Tibial nerve (tissue), 3 donors: Measurements from ENCODE around the gene ZBED4.

ENCODE experiments used
- POLR2A ChIP-seq, 2 donors: fragments of 450-650 bp; IDR thresholded peaks; one replicate each; pipeline ENCODE4 v1.6.1; 2017; ENCODE audit warnings: antibody characterized with exemption in 2 of 2, mild to moderate bottlenecking in 2 of 2, moderate library complexity in 2 of 2
- TF ChIP-seq, protein P1 (sequence below), 5 experiments: fragments of 200-600 bp in 3 of 5; fragments of 450-650 bp in 2 of 5; sonication (generic) in 3 of 5; IDR thresholded peaks; one replicate each; pipeline ENCODE4 v1.5.1; 2016 to 2019; ENCODE audit warnings: antibody characterized with exemption in 5 of 5, mild to moderate bottlenecking in 3 of 5, moderate library complexity in 2 of 5

DNA sequence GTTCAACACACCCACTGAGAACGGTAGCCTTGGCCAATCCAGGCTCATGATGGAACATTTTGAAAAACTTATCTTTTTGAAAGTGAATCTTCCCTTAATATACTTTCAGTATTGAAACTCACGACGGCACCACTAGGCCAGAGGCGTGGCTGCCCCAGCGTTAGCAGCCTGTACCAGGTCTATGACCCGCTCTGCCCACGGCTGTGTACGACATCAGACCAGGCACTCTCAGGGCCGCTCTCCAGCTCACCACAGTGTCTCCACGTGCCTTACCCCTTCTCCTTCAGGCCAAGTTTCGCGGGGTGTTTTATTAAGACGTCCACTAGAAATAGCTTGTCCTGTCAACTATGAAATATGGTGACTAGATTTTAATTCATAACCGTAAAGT, 33.4 kb downstream of the ZBED4 start:
- TF ChIP-seq, protein P1, sequence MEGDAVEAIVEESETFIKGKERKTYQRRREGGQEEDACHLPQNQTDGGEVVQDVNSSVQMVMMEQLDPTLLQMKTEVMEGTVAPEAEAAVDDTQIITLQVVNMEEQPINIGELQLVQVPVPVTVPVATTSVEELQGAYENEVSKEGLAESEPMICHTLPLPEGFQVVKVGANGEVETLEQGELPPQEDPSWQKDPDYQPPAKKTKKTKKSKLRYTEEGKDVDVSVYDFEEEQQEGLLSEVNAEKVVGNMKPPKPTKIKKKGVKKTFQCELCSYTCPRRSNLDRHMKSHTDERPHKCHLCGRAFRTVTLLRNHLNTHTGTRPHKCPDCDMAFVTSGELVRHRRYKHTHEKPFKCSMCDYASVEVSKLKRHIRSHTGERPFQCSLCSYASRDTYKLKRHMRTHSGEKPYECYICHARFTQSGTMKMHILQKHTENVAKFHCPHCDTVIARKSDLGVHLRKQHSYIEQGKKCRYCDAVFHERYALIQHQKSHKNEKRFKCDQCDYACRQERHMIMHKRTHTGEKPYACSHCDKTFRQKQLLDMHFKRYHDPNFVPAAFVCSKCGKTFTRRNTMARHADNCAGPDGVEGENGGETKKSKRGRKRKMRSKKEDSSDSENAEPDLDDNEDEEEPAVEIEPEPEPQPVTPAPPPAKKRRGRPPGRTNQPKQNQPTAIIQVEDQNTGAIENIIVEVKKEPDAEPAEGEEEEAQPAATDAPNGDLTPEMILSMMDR (IDR thresholded peaks at IDR 0.05): no peak
- TF ChIP-seq POLR2A (IDR thresholded peaks at IDR 0.05): no peak
